Measurements from ENCODE around the gene UGT1A9.
A peak's percentile ranks its signal among the peaks of the same experiment; 100 is the strongest.
"Not testable (repeated sequence)": the region's sequence is repeated elsewhere in the genome, so short reads cannot be mapped to it uniquely, and the experiment has no call there.

UGT1A9 gene

GRCh38 chr2:233638836-233639235, 32.9 kb upstream of the UGT1A9 start:
- H3K4me2 ChIP-seq (ENCODE audit: low read depth, low read length, poor library complexity, severe bottlenecking) = no peak overlapping the region
- H3K36me3 ChIP-seq (ENCODE audit: low read length) = no peaks in the 10 kb centered on the region
- TF ChIP-seq, protein P1, sequence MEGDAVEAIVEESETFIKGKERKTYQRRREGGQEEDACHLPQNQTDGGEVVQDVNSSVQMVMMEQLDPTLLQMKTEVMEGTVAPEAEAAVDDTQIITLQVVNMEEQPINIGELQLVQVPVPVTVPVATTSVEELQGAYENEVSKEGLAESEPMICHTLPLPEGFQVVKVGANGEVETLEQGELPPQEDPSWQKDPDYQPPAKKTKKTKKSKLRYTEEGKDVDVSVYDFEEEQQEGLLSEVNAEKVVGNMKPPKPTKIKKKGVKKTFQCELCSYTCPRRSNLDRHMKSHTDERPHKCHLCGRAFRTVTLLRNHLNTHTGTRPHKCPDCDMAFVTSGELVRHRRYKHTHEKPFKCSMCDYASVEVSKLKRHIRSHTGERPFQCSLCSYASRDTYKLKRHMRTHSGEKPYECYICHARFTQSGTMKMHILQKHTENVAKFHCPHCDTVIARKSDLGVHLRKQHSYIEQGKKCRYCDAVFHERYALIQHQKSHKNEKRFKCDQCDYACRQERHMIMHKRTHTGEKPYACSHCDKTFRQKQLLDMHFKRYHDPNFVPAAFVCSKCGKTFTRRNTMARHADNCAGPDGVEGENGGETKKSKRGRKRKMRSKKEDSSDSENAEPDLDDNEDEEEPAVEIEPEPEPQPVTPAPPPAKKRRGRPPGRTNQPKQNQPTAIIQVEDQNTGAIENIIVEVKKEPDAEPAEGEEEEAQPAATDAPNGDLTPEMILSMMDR (IDR thresholded peaks at IDR 0.05; ENCODE audit: insufficient read depth, low read length, poor library complexity, severe bottlenecking) = no peak
- no peaks in the 10 kb centered on the region; the same call in 1 of the 2 replicates for H3F3A ChIP-seq (ENCODE audit: insufficient read depth)
- H3K9ac ChIP-seq (ENCODE audit: low read length) = no peak overlapping the region
- H3K4me3 ChIP-seq (ENCODE audit: insufficient read depth, low read length, poor library complexity, severe bottlenecking) = no peak overlapping the region
- H3K27me3 ChIP-seq (ENCODE audit: low read length) = no peaks in the 10 kb centered on the region
- H3K9me3 ChIP-seq (ENCODE audit: insufficient read depth, low read length) = no peaks in the 10 kb centered on the region
- no peaks in the 10 kb centered on the region for H3K79me2 ChIP-seq (ENCODE audit: insufficient read depth, low read length)
- H3K9me2 ChIP-seq (replicated peaks; ENCODE audit: insufficient read depth, low read length) = no peaks in the 10 kb centered on the region
- H3K27ac ChIP-seq (ENCODE audit: low read depth, low read length) = no peak overlapping the region
- peak overlapping the region; percentile 48 for H2AFZ ChIP-seq (ENCODE audit: low read depth, low read length, severe bottlenecking)
- H4K20me1 ChIP-seq (ENCODE audit: low read depth, low read length) = no peaks in the 10 kb centered on the region

GRCh38 chr2:233639860-233640259, 31.8 kb upstream of the UGT1A9 start:
- no peaks in the 10 kb centered on the region for H3K79me2 ChIP-seq (ENCODE audit: insufficient read depth, low read length)
- no peak overlapping the region for H2AFZ ChIP-seq (ENCODE audit: low read depth, low read length, severe bottlenecking)
- no peak overlapping the region for H3K4me2 ChIP-seq (ENCODE audit: low read depth, low read length, poor library complexity, severe bottlenecking)
- no peak overlapping the region for H3K9ac ChIP-seq (ENCODE audit: low read length)
- no peaks in the 10 kb centered on the region for H3K9me3 ChIP-seq (ENCODE audit: insufficient read depth, low read length)
- H3K36me3 ChIP-seq (ENCODE audit: low read length) = no peaks in the 10 kb centered on the region
- H3K27ac ChIP-seq (ENCODE audit: low read depth, low read length) = no peak overlapping the region
- H3F3A ChIP-seq (ENCODE audit: insufficient read depth) = no peaks in the 10 kb centered on the region; the same call in 1 of the 2 replicates
- H3K9me2 ChIP-seq (replicated peaks; ENCODE audit: insufficient read depth, low read length) = no peaks in the 10 kb centered on the region; the same call in 1 of the 2 replicates
- no peaks in the 10 kb centered on the region for H4K20me1 ChIP-seq (ENCODE audit: low read depth, low read length)
- H3K27me3 ChIP-seq (ENCODE audit: low read length) = no peaks in the 10 kb centered on the region
- no peak for TF ChIP-seq EZH2phosphoT487 (conservative IDR thresholded peaks at IDR 0.05; ENCODE audit: low read length)
- TF ChIP-seq, protein P1 (IDR thresholded peaks at IDR 0.05; ENCODE audit: insufficient read depth, low read length, poor library complexity, severe bottlenecking) = no peak
- H3K4me3 ChIP-seq (ENCODE audit: insufficient read depth, low read length, poor library complexity, severe bottlenecking) = no peak overlapping the region

DNA sequence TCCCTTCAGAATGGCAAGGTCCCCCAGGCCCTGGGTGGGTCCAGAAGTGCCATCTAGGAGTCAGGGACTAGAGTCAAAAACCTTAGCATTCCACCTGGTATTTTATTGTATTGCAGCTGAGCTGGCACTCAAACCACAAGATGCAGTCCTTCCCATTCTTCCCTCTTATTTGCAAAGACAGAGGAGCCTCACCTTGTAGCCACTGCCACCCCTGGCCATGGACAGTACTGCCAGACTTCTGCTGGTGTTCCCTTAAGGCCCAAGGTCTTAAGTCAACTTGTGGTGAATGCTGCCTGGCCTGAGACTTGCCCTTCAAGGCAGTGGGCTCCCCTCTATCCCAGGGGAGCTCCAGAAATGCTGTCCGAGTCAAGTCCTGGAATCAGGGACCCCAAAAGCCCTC, 28.6 kb upstream of the UGT1A9 start:
- TF ChIP-seq, protein P1 (IDR thresholded peaks at IDR 0.05; ENCODE audit: insufficient read depth, low read length, poor library complexity, severe bottlenecking) = no peak
- TF ChIP-seq EZH2phosphoT487 (conservative IDR thresholded peaks at IDR 0.05; ENCODE audit: low read length) = no peak

DNA sequence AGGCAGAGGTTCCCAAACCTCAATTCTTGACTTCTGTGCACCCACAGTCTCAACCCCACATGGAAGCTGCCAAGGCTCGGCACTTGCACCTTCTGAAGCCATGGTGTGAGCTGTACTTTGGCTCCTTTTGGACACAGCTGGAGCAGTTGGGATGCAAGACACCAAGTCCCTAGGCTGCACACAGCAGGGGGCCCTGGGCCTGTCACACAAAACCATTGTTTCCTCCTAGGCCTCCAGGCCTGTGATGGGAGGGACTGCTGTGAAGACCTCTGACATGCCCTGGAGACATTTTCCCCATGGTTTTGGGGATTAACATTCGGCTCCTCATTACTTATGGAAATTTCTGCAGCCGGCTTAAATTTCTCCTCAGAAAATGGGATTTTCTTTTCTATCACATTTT, 25.7 kb upstream of the UGT1A9 start:
- not testable (repeated sequence) for H3K4me2 ChIP-seq (ENCODE audit: low read depth, low read length, poor library complexity, severe bottlenecking); H3F3A ChIP-seq (ENCODE audit: insufficient read depth); H3K4me3 ChIP-seq (ENCODE audit: insufficient read depth, low read length, poor library complexity, severe bottlenecking); H2AFZ ChIP-seq (ENCODE audit: low read depth, low read length, severe bottlenecking); H3K9ac ChIP-seq (ENCODE audit: low read length); H3K27me3 ChIP-seq (ENCODE audit: low read length); H4K20me1 ChIP-seq (ENCODE audit: low read depth, low read length); H3K9me2 ChIP-seq (replicated peaks; ENCODE audit: insufficient read depth, low read length); H3K9me3 ChIP-seq (ENCODE audit: insufficient read depth, low read length); H3K27ac ChIP-seq (ENCODE audit: low read depth, low read length); H3K79me2 ChIP-seq (ENCODE audit: insufficient read depth, low read length); H3K36me3 ChIP-seq (ENCODE audit: low read length)

More for the DNA sequence above, 28.6 kb upstream of the UGT1A9 start:
- Histone ChIP-seq H3K36me3 (ENCODE audit: low read length) (no peaks in the 10 kb centered on the region), H3K4me2 (ENCODE audit: low read depth, low read length, poor library complexity, severe bottlenecking) (no peak overlapping the region), H3K27me3 (ENCODE audit: low read length) (no peaks in the 10 kb centered on the region), H3K9me2 (replicated peaks; ENCODE audit: insufficient read depth, low read length) (no peaks in the 10 kb centered on the region; the same call in 1 of the 2 replicates), H3K4me3 (ENCODE audit: insufficient read depth, low read length, poor library complexity, severe bottlenecking) (no peak overlapping the region), H2AFZ (ENCODE audit: low read depth, low read length, severe bottlenecking) (no peak overlapping the region), H3K9ac (ENCODE audit: low read length) (no peak overlapping the region), H3K79me2 (ENCODE audit: insufficient read depth, low read length) (no peaks in the 10 kb centered on the region), H3K27ac (ENCODE audit: low read depth, low read length) (no peak overlapping the region), H3K9me3 (ENCODE audit: insufficient read depth, low read length) (no peaks in the 10 kb centered on the region), H3F3A (ENCODE audit: insufficient read depth) (no peaks in the 10 kb centered on the region; the same call in 1 of the 2 replicates), H4K20me1 (ENCODE audit: low read depth, low read length) (no peaks in the 10 kb centered on the region)

All from SU-DHL-6 (cell line).